GM23338 (cell line): ENCODE data around the gene CEP72. TPM values are rescaled to one million over a fixed set of nuclear protein-coding genes. Genes with fewer than 3 reads are reported as not detected.
A peak's percentile ranks its signal among the peaks of the same experiment; 100 is the strongest.

ENCODE experiments used
- ATAC-seq: fragments of 200-7000 bp; cut with Tn5 transposase; 3 replicates; pipeline ENCODE4 v1.9.1; 2020
- DNase-seq: peaks from one replicate; pipeline ENCODE4 v3.0.0-alpha.2; 2015; ENCODE audit warnings: low spot score
- H2AFZ ChIP-seq: fragments of 200-600 bp; sonication (generic); 2 replicates; pipeline ENCODE4 v1.8.0; 2016; ENCODE audit warnings: antibody characterized with exemption, mild to moderate bottlenecking, moderate library complexity
- H3F3A ChIP-seq: fragments of 200-600 bp; sonication (generic); replicated peaks from 2 replicates; pipeline ENCODE4 v1.8.0; 2017; ENCODE audit warnings: antibody characterized with exemption, mixed run types, low read depth
- H3K27ac ChIP-seq: fragments of 200-600 bp; sonication (generic); 2 replicates; pipeline ENCODE4 v1.6.1; 2016; ENCODE audit warnings: low read depth
- H3K27me3 ChIP-seq: fragments of 200-600 bp; sonication (generic); 2 replicates; pipeline ENCODE4 v1.8.0; 2016; ENCODE audit warnings: mild to moderate bottlenecking, mixed run types, moderate library complexity; ENCODE audit not compliant: insufficient read depth
- H3K36me3 ChIP-seq: fragments of 200-600 bp; sonication (generic); 2 replicates; pipeline ENCODE4 v1.8.0; 2016; ENCODE audit warnings: mild to moderate bottlenecking; ENCODE audit not compliant: insufficient read depth
- H3K4me1 ChIP-seq: fragments of 200-600 bp; sonication (generic); 2 replicates; pipeline ENCODE4 v1.8.0; 2016; ENCODE audit warnings: mild to moderate bottlenecking, moderate library complexity; ENCODE audit not compliant: insufficient read depth
- H3K4me2 ChIP-seq: fragments of 200-600 bp; sonication (generic); 2 replicates; pipeline ENCODE4 v1.7.1; 2017; ENCODE audit warnings: mixed run types
- H3K4me3 ChIP-seq: fragments of 200-600 bp; sonication (generic); 2 replicates; pipeline ENCODE4 v1.6.1; 2016; ENCODE audit warnings: mixed run types
- H3K79me2 ChIP-seq: fragments of 200-600 bp; sonication (generic); replicated peaks from 2 replicates; pipeline ENCODE4 v1.8.0; 2017; ENCODE audit warnings: mild to moderate bottlenecking; ENCODE audit not compliant: insufficient read depth
- H3K9me2 ChIP-seq: fragments of 200-600 bp; sonication (generic); 2 replicates; pipeline ENCODE4 v1.8.0; 2017; ENCODE audit not compliant: insufficient read depth
- H4K20me1 ChIP-seq: fragments of 200-600 bp; sonication (generic); replicated peaks from 2 replicates; pipeline ENCODE4 v1.8.0; 2017; ENCODE audit warnings: mild to moderate bottlenecking; ENCODE audit not compliant: insufficient read depth
- H3K27ac Mint-ChIP-seq: 2 replicates; pipeline ENCODE4 v1.8.0; 2020; ENCODE audit warnings: inconsistent platforms, mild to moderate bottlenecking, moderate library complexity, mixed read lengths
- H3K27me3 Mint-ChIP-seq: 3 replicates; pipeline ENCODE4 v1.8.0; 2022; ENCODE audit warnings: low read depth, mild to moderate bottlenecking, moderate library complexity, mixed read lengths, inconsistent platforms; ENCODE audit not compliant: insufficient read depth, poor library complexity
- H3K36me3 Mint-ChIP-seq: 3 replicates; pipeline ENCODE4 v1.8.0; 2021; ENCODE audit warnings: low read depth, mild to moderate bottlenecking, inconsistent platforms, moderate library complexity, mixed read lengths
- H3K4me1 Mint-ChIP-seq: 3 replicates; pipeline ENCODE4 v1.8.0; 2020; ENCODE audit warnings: mild to moderate bottlenecking, inconsistent platforms, mixed read lengths
- H3K4me3 Mint-ChIP-seq: 3 replicates; pipeline ENCODE4 v1.8.0; 2021; ENCODE audit warnings: moderate library complexity, mild to moderate bottlenecking, inconsistent platforms, mixed read lengths
- H3K9me3 Mint-ChIP-seq: 3 replicates; pipeline ENCODE4 v1.8.0; 2020; ENCODE audit warnings: moderate library complexity, mild to moderate bottlenecking, inconsistent platforms, mixed read lengths
- CREB1 ChIP-seq: fragments of 250-450 bp; sonication (Bioruptor Pico); IDR thresholded peaks from 2 replicates; pipeline ENCODE4 v1.5.0; 2020; ENCODE audit warnings: low read depth, mild to moderate bottlenecking, moderate library complexity
- EZH2 ChIP-seq: fragments of 200-600 bp; sonication (generic); IDR thresholded peaks from one replicate; pipeline ENCODE4 v1.8.0; 2017; ENCODE audit warnings: antibody characterized with exemption, mild to moderate bottlenecking, low read depth; ENCODE audit not compliant: unreplicated experiment
- EZH2phosphoT487 ChIP-seq: fragments of 200-600 bp; sonication (generic); IDR thresholded peaks from one replicate; pipeline ENCODE4 v1.8.1; 2018; ENCODE audit warnings: antibody characterized with exemption; ENCODE audit not compliant: unreplicated experiment
- JUNB ChIP-seq: IDR thresholded peaks from one replicate; pipeline ENCODE4 v1.6.1; 2016; ENCODE audit warnings: antibody characterized with exemption; ENCODE audit not compliant: unreplicated experiment
- POLR2AphosphoS5 ChIP-seq: IDR thresholded peaks from 2 replicates; pipeline ENCODE4 v1.6.1; 2016; ENCODE audit warnings: antibody characterized with exemption, low read depth
- REST ChIP-seq: IDR thresholded peaks from one replicate; pipeline ENCODE4 v1.6.1; 2018; ENCODE audit warnings: antibody characterized with exemption; ENCODE audit not compliant: unreplicated experiment
- STAT1 ChIP-seq: IDR thresholded peaks from one replicate; pipeline ENCODE4 v1.6.1; 2016; ENCODE audit warnings: antibody characterized with exemption; ENCODE audit not compliant: unreplicated experiment
- ZNF114 ChIP-seq: fragments of 250-450 bp; sonication (Bioruptor Pico); IDR thresholded peaks from 2 replicates; pipeline ENCODE4 v1.5.0; 2020; ENCODE audit warnings: mild to moderate bottlenecking, moderate library complexity
- ZNF331 ChIP-seq: fragments of 250-450 bp; sonication (Bioruptor Pico); IDR thresholded peaks from 2 replicates; pipeline ENCODE4 v1.5.0; 2020; ENCODE audit warnings: low read depth, mild to moderate bottlenecking, moderate library complexity
- ZNF462 ChIP-seq: fragments of 250-450 bp; sonication (Bioruptor Pico); IDR thresholded peaks from 2 replicates; pipeline ENCODE4 v1.5.0; 2020; ENCODE audit warnings: mild to moderate bottlenecking, moderate library complexity
- polyA plus RNA-seq: library from polyadenylated mRNA; unstranded; fragments of >200 nt; fragmentation: Nextera tagmentation; extraction: Ambion mirVana; gene quantifications from 2 replicates; pipeline ENCODE4 v1.2.1, GENCODE V29; 2016
- total RNA-seq: library from RNA; depleted of rRNA; stranded (reverse); fragments of >200 nt; shearing (Covaris generic); gene quantifications from 2 replicates; pipeline ENCODE4 v1.2.3, GENCODE V29; 2014

CEP72 gene
- total and polyA plus RNA-seq, 2 experiments from 2014 or later = 15.5 to 27.1 TPM

- peak; percentile 84 for ATAC-seq
- H3K4me1 ChIP-seq = no peaks in the 10 kb centered on the region
Measured at GRCh38 chr5:579746-580366, 32.3 kb upstream of the CEP72 start.

More at GRCh38 chr5:579746-580366, 32.3 kb upstream of the CEP72 start:
- H3K27ac Mint-ChIP-seq = no peak overlapping the region
- H3K79me2 ChIP-seq = no peaks in the 10 kb centered on the region
- H3K36me3 ChIP-seq = no peaks in the 10 kb centered on the region
- H3K36me3 Mint-ChIP-seq = peaks cover 4% of the 10 kb centered on the region; the same call in 1 of the 3 replicates
- H3K27ac ChIP-seq = no peak overlapping the region
- DNase-seq = no peak
- no peaks in the 10 kb centered on the region for H3K27me3 ChIP-seq
- peaks cover 16% of the 10 kb centered on the region for H3K4me1 Mint-ChIP-seq
- H3K4me3 Mint-ChIP-seq = no peak overlapping the region
- no peaks in the 10 kb centered on the region for H3F3A ChIP-seq
- TF ChIP-seq STAT1 (no peak), EZH2 (no peak), POLR2AphosphoS5 (no peak), REST (no peak), ZNF462 (no peak), EZH2phosphoT487 (no peak), ZNF331 (CRISPR knock-in tag) (no peak), JUNB (no peak), CREB1 (CRISPR knock-in tag) (no peak), ZNF114 (CRISPR knock-in tag) (no peak)
- H3K9me3 Mint-ChIP-seq = peaks cover 21% of the 10 kb centered on the region; the same call in 2 of the 3 replicates
- no peak overlapping the region for H3K4me3 ChIP-seq
- 0 out of 2 replicates have a peak overlapping the region, but pooled peaks have one; percentile 66 for H2AFZ ChIP-seq
- H3K9me2 ChIP-seq = no peaks in the 10 kb centered on the region
- H3K27me3 Mint-ChIP-seq = peaks cover 18% of the 10 kb centered on the region
- H4K20me1 ChIP-seq = no peaks in the 10 kb centered on the region
- H3K4me2 ChIP-seq = no peak overlapping the region
